ENCODE data around the gene CCDC90B. TPM values are rescaled to one million over a fixed set of nuclear protein-coding genes. Genes with fewer than 3 reads are reported as not detected.

The CCDC90B gene
- total and polyA plus RNA-seq, 2 of the 8 experiments (the other 6 are each of a cell fraction or from before 2014, with no cell fraction given) = 21.8 to 54.5 TPM

DNA sequence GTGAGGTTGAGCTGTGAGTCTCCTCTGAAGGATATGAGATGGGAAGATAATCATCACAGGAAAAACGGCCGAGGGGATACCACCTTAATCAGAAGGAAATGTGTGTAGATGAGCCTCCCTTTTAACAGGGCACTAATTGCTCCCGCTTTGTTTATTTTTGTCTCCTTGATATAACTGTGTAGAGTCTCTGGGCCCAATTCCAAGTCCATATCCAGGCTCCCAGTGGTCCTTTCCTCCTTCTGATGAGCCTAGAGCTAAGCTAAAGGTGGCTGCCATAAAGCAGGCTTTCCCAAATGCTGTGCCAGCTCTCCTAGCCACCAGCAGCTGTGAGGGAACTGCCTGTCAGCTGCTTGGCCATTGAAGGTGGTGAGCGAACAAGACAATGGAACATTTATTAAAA, 17.1 kb upstream of the CCDC90B start (continued):
- TF ChIP-seq, protein P1, sequence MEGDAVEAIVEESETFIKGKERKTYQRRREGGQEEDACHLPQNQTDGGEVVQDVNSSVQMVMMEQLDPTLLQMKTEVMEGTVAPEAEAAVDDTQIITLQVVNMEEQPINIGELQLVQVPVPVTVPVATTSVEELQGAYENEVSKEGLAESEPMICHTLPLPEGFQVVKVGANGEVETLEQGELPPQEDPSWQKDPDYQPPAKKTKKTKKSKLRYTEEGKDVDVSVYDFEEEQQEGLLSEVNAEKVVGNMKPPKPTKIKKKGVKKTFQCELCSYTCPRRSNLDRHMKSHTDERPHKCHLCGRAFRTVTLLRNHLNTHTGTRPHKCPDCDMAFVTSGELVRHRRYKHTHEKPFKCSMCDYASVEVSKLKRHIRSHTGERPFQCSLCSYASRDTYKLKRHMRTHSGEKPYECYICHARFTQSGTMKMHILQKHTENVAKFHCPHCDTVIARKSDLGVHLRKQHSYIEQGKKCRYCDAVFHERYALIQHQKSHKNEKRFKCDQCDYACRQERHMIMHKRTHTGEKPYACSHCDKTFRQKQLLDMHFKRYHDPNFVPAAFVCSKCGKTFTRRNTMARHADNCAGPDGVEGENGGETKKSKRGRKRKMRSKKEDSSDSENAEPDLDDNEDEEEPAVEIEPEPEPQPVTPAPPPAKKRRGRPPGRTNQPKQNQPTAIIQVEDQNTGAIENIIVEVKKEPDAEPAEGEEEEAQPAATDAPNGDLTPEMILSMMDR (IDR thresholded peaks at IDR 0.05; ENCODE audit: control extremely low read depth in 1 of 3, insufficient read depth in 1 of 3, low read depth in 1 of 3, low read length in 3 of 3) = no peak
- TF ChIP-seq KDM4A (IDR thresholded peaks at IDR 0.05; ENCODE audit: low read depth, low read length, severe bottlenecking) = no peak
- TF ChIP-seq HDAC2 (IDR thresholded peaks at IDR 0.05; ENCODE audit: borderline replicate concordance in 1 of 2, low read depth in 2 of 2, low read length in 2 of 2) = no peak
- TF ChIP-seq CEBPB (IDR thresholded peaks at IDR 0.05; ENCODE audit: low read depth, low read length) = no peak
- TF ChIP-seq, protein P2, sequence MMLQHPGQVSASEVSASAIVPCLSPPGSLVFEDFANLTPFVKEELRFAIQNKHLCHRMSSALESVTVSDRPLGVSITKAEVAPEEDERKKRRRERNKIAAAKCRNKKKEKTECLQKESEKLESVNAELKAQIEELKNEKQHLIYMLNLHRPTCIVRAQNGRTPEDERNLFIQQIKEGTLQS (IDR thresholded peaks at IDR 0.05; ENCODE audit: insufficient read depth, low read depth, low read length) = no peak

All from H1 (cell line).